ENCODE measurements around the gene DBF4B.

Gene DBF4B

GRCh38 chr17:44776628-44777393 is 68.3 kb downstream of the DBF4B start:
- Histone ChIP-seq H3K27ac (ENCODE audit: insufficient read depth in 1 of 2, low read depth in 1 of 2, low read length in 2 of 2, poor library complexity in 1 of 2, severe bottlenecking in 2 of 2) (no peak overlapping the region), H3K27me3 (replicated peaks in 2 of 5; ENCODE audit: control insufficient read depth in 4 of 5, insufficient read depth in 5 of 5, low read length in 4 of 5) (peaks cover 0 to 13% (median 5%) of the 10 kb centered on the region in 5 experiments), H3K4me1 (ENCODE audit: control extremely low read depth in 1 of 4, control insufficient read depth in 4 of 4, insufficient read depth in 4 of 4, low read length in 3 of 4) (peaks cover 0 to 27% (median 23%) of the 10 kb centered on the region in 4 experiments), H3K9me3 (ENCODE audit: control extremely low read depth in 1 of 5, control insufficient read depth in 4 of 5, insufficient read depth in 2 of 5, low read depth in 1 of 5, low read length in 4 of 5) (no peaks in the 10 kb centered on the region), H3K4me3 (ENCODE audit: control insufficient read depth in 1 of 7, extremely low read depth in 1 of 7, insufficient read depth in 4 of 7, low read depth in 2 of 7, low read length in 6 of 7) (peak overlapping the region in 1 of 7 experiments; percentile 71), H3K36me3 (ENCODE audit: control insufficient read depth in 4 of 4, insufficient read depth in 4 of 4, low read length in 3 of 4) (no peaks in the 10 kb centered on the region)
- 89% methylated on average over 18 of the region's 19 CpGs for WGBS (ENCODE audit: insufficient coverage)
- ChIA-PET POLR2A (interaction anchor here (0.6 kb wide), 1 partner anchor 24 kb away, joined by 5 read pairs; no protein-coding TSS in a partner anchor), CTCF (interaction anchor here (0.6 to 13.4 kb wide), 8 partner anchors 13 to 245 kb away, joined by 3 to 192 read pairs (median 4); no protein-coding TSS in a partner anchor)
- no peak for DNase-seq

GRCh38 chr17:44777394-44778348 is 69.2 kb downstream of the DBF4B start:
- peaks cover 0 to 26% (median 21%) of the 10 kb centered on the region in 4 experiments for H3K4me1 ChIP-seq (ENCODE audit: control extremely low read depth in 1 of 4, control insufficient read depth in 4 of 4, insufficient read depth in 4 of 4, low read length in 3 of 4)
- CTCF ChIA-PET: interaction anchor here (1.1 to 13.4 kb wide), 9 partner anchors 12 to 244 kb away, joined by 3 to 192 read pairs (median 4); no protein-coding TSS in a partner anchor
- H3K36me3 ChIP-seq (ENCODE audit: control insufficient read depth in 4 of 4, insufficient read depth in 4 of 4, low read length in 3 of 4): no peaks in the 10 kb centered on the region
- peaks cover 0 to 16% (median 5%) of the 10 kb centered on the region in 5 experiments for H3K27me3 ChIP-seq (replicated peaks in 2 of 5; ENCODE audit: control insufficient read depth in 4 of 5, insufficient read depth in 5 of 5, low read length in 4 of 5)
- no peak overlapping the region for H3K4me3 ChIP-seq (ENCODE audit: control insufficient read depth in 1 of 7, extremely low read depth in 1 of 7, insufficient read depth in 4 of 7, low read depth in 2 of 7, low read length in 6 of 7)
- H3K27ac ChIP-seq (ENCODE audit: insufficient read depth in 1 of 2, low read depth in 1 of 2, low read length in 2 of 2, poor library complexity in 1 of 2, severe bottlenecking in 2 of 2): no peak overlapping the region
- no peak for DNase-seq
- WGBS (ENCODE audit: insufficient coverage): 94% methylated on average over 18 of the region's 20 CpGs
- POLR2A ChIA-PET: interaction anchor here (0.6 kb wide), 1 partner anchor 24 kb away, joined by 5 read pairs; no protein-coding TSS in a partner anchor
- no peaks in the 10 kb centered on the region for H3K9me3 ChIP-seq (ENCODE audit: control extremely low read depth in 1 of 5, control insufficient read depth in 4 of 5, insufficient read depth in 2 of 5, low read depth in 1 of 5, low read length in 4 of 5)

- Histone ChIP-seq H3K4me3 (ENCODE audit: control insufficient read depth in 1 of 7, extremely low read depth in 1 of 7, insufficient read depth in 4 of 7, low read depth in 2 of 7, low read length in 6 of 7) (peak overlapping the region in 5 of 7 experiments; percentile 26 to 68 (median 59)), H3K36me3 (ENCODE audit: control insufficient read depth in 4 of 4, insufficient read depth in 4 of 4, low read length in 3 of 4) (no peaks in the 10 kb centered on the region), H3K4me1 (ENCODE audit: control extremely low read depth in 1 of 4, control insufficient read depth in 4 of 4, insufficient read depth in 4 of 4, low read length in 3 of 4) (peaks cover 0 to 26% (median 21%) of the 10 kb centered on the region in 4 experiments), H3K9me3 (ENCODE audit: control extremely low read depth in 1 of 5, control insufficient read depth in 4 of 5, insufficient read depth in 2 of 5, low read depth in 1 of 5, low read length in 4 of 5) (no peaks in the 10 kb centered on the region), H3K27ac (ENCODE audit: insufficient read depth in 1 of 2, low read depth in 1 of 2, low read length in 2 of 2, poor library complexity in 1 of 2, severe bottlenecking in 2 of 2) (no peak overlapping the region), H3K27me3 (replicated peaks in 2 of 5; ENCODE audit: control insufficient read depth in 4 of 5, insufficient read depth in 5 of 5, low read length in 4 of 5) (peaks cover 0 to 16% (median 5%) of the 10 kb centered on the region in 5 experiments)
- ChIA-PET POLR2A (interaction anchor here (0.6 to 0.7 kb wide), 2 partner anchors 24 to 88 kb away, joined by 3 read pairs; no protein-coding TSS in a partner anchor), CTCF (interaction anchor here (0.6 to 13.4 kb wide), 12 partner anchors 11 to 310 kb away, joined by 3 to 192 read pairs (median 4); partner anchors contain the start of gene ADAM11)
- peak in 1 of 3 donors; percentile 61 for DNase-seq
- 23% methylated on average over 9 of the region's 10 CpGs for WGBS (ENCODE audit: insufficient coverage)
Observed at GRCh38 chr17:44778656-44779210, 70.3 kb downstream of the DBF4B start.

GRCh38 chr17:44779211-44780025 is 71.0 kb downstream of the DBF4B start:
- DNase-seq: peak; percentile 74 to 85 (median 81)
- H3K27me3 ChIP-seq (replicated peaks in 2 of 5; ENCODE audit: control insufficient read depth in 4 of 5, insufficient read depth in 5 of 5, low read length in 4 of 5): peaks cover 0 to 16% (median 5%) of the 10 kb centered on the region in 5 experiments
- no peaks in the 10 kb centered on the region for H3K36me3 ChIP-seq (ENCODE audit: control insufficient read depth in 4 of 4, insufficient read depth in 4 of 4, low read length in 3 of 4)
- H3K4me1 ChIP-seq (ENCODE audit: control extremely low read depth in 1 of 4, control insufficient read depth in 4 of 4, insufficient read depth in 4 of 4, low read length in 3 of 4): peaks cover 0 to 26% (median 21%) of the 10 kb centered on the region in 4 experiments
- no peak overlapping the region for H3K27ac ChIP-seq (ENCODE audit: insufficient read depth in 1 of 2, low read depth in 1 of 2, low read length in 2 of 2, poor library complexity in 1 of 2, severe bottlenecking in 2 of 2)
- WGBS (ENCODE audit: insufficient coverage): 30% methylated on average over 26 of the region's 36 CpGs
- ChIA-PET POLR2A (interaction anchor here (0.5 to 0.7 kb wide), 3 partner anchors 14 to 87 kb away, joined by 3 read pairs; no protein-coding TSS in a partner anchor), CTCF (interaction anchor here (0.6 to 13.4 kb wide), 16 partner anchors 8 to 94 kb away, joined by 3 to 192 read pairs (median 4); partner anchors contain the start of gene ADAM11)
- H3K9me3 ChIP-seq (ENCODE audit: control extremely low read depth in 1 of 5, control insufficient read depth in 4 of 5, insufficient read depth in 2 of 5, low read depth in 1 of 5, low read length in 4 of 5): no peaks in the 10 kb centered on the region
- H3K4me3 ChIP-seq (ENCODE audit: control insufficient read depth in 1 of 7, extremely low read depth in 1 of 7, insufficient read depth in 4 of 7, low read depth in 2 of 7, low read length in 6 of 7): peak overlapping the region in 5 of 7 experiments; percentile 26 to 68 (median 59)

GRCh38 chr17:44780161-44780560 is 71.7 kb downstream of the DBF4B start:
- peaks cover 0 to 21% (median 17%) of the 10 kb centered on the region in 4 experiments for H3K4me1 ChIP-seq (ENCODE audit: control extremely low read depth in 1 of 4, control insufficient read depth in 4 of 4, insufficient read depth in 4 of 4, low read length in 3 of 4)
- no peak for DNase-seq
- WGBS (ENCODE audit: insufficient coverage): 95% methylated on average over 8 of the region's 12 CpGs
- POLR2A ChIA-PET: interaction anchor here (0.5 kb wide), 1 partner anchor 13 kb away, joined by 3 read pairs; no protein-coding TSS in a partner anchor
- H3K4me3 ChIP-seq (ENCODE audit: control insufficient read depth in 1 of 7, extremely low read depth in 1 of 7, insufficient read depth in 4 of 7, low read depth in 2 of 7, low read length in 6 of 7): no peak overlapping the region
- no peaks in the 10 kb centered on the region for H3K36me3 ChIP-seq (ENCODE audit: control insufficient read depth in 4 of 4, insufficient read depth in 4 of 4, low read length in 3 of 4)
- peaks cover 0 to 16% (median 5%) of the 10 kb centered on the region in 5 experiments for H3K27me3 ChIP-seq (replicated peaks in 2 of 5; ENCODE audit: control insufficient read depth in 4 of 5, insufficient read depth in 5 of 5, low read length in 4 of 5)
- CTCF ChIA-PET: interaction anchor here (0.9 to 13.4 kb wide), 10 partner anchors 9 to 93 kb away, joined by 3 to 192 read pairs (median 4); no protein-coding TSS in a partner anchor
- no peak overlapping the region for H3K27ac ChIP-seq (ENCODE audit: insufficient read depth in 1 of 2, low read depth in 1 of 2, low read length in 2 of 2, poor library complexity in 1 of 2, severe bottlenecking in 2 of 2)
- no peaks in the 10 kb centered on the region for H3K9me3 ChIP-seq (ENCODE audit: control extremely low read depth in 1 of 5, control insufficient read depth in 4 of 5, insufficient read depth in 2 of 5, low read depth in 1 of 5, low read length in 4 of 5)
